ENCODE measurements around the gene ASXL1. TPM values are rescaled to one million over a fixed set of nuclear protein-coding genes. Genes with fewer than 3 reads are reported as not detected.

Gene ASXL1
- total RNA-seq, 2 donors from 2014 or later, result 88.9 to 98.6 TPM

GRCh38 chr20:32421290-32421689 lies 63.2 kb downstream of the ASXL1 start:
- Mint-ChIP-seq H3K4me1 (no peaks in the 10 kb centered on the region), H3K4me3 (no peak overlapping the region), H3K36me3 (ENCODE audit: low read depth) (peaks cover 21% of the 10 kb centered on the region), H3K9me3 (no peaks in the 10 kb centered on the region), H3K27me3 (ENCODE audit: insufficient read depth) (no peaks in the 10 kb centered on the region), H3K27ac (no peak overlapping the region)
- H3K4me1 ChIP-seq (ENCODE audit: control insufficient read depth, insufficient read depth, low read length), result no peaks in the 10 kb centered on the region
- H3K27me3 ChIP-seq (ENCODE audit: control insufficient read depth, insufficient read depth, low read length, poor library complexity, severe bottlenecking), result no peaks in the 10 kb centered on the region
- H3K36me3 ChIP-seq (ENCODE audit: control insufficient read depth, insufficient read depth, low read length), result peaks cover 7% of the 10 kb centered on the region
- 94% methylated on average over 2 of the region's 2 CpGs; no CpG with 5 or more reads in 1 of the 2 experiments for WGBS, 2 experiments (ENCODE audit: insufficient coverage in 1 of 2, insufficient read length in 1 of 2)
- no peak overlapping the region for H3K9ac ChIP-seq (ENCODE audit: extremely low read depth, low read length, poor library complexity, severe bottlenecking)
- no peak overlapping the region for H3K4me3 ChIP-seq (ENCODE audit: low read length)
- H3K27ac ChIP-seq (ENCODE audit: low read depth, low read length), result no peak overlapping the region
- TF ChIP-seq CTCF (conservative IDR thresholded peaks at IDR 0.05), result no peak
- DNase-seq, result no peak
- no peaks in the 10 kb centered on the region for H3K9me3 ChIP-seq (ENCODE audit: control insufficient read depth, low read length)

- Histone ChIP-seq H3K36me3 (ENCODE audit: control insufficient read depth, insufficient read depth, low read length) (peaks cover 59% of the 10 kb centered on the region), H3K9me3 (ENCODE audit: control insufficient read depth, low read length) (no peaks in the 10 kb centered on the region), H3K9ac (ENCODE audit: extremely low read depth, low read length, poor library complexity, severe bottlenecking) (no peak overlapping the region), H3K27me3 (ENCODE audit: control insufficient read depth, insufficient read depth, low read length, poor library complexity, severe bottlenecking) (no peaks in the 10 kb centered on the region), H3K4me1 (ENCODE audit: control insufficient read depth, insufficient read depth, low read length) (no peaks in the 10 kb centered on the region), H3K4me3 (ENCODE audit: low read length) (no peak overlapping the region), H3K27ac (ENCODE audit: low read depth, low read length) (no peak overlapping the region)
- Mint-ChIP-seq H3K27ac (no peak overlapping the region), H3K4me3 (no peak overlapping the region), H3K4me1 (no peaks in the 10 kb centered on the region), H3K9me3 (no peaks in the 10 kb centered on the region), H3K36me3 (ENCODE audit: low read depth) (peaks cover 53% of the 10 kb centered on the region), H3K27me3 (ENCODE audit: insufficient read depth) (no peaks in the 10 kb centered on the region)
- WGBS, 2 experiments (ENCODE audit: insufficient coverage in 1 of 2, insufficient read length in 1 of 2), result 95 to 100% methylated on average over 4 to 6 of the region's 6 CpGs
- no peak for DNase-seq
- no peak for TF ChIP-seq CTCF (conservative IDR thresholded peaks at IDR 0.05)
Observed at GRCh38 chr20:32427996-32428395, 69.9 kb downstream of the ASXL1 start.

- no peak overlapping the region for H3K4me3 Mint-ChIP-seq
- TF ChIP-seq CTCF (conservative IDR thresholded peaks at IDR 0.05), result no peak
Observed at GRCh38 chr20:32429343-32429742, 71.2 kb downstream of the ASXL1 start.

More at GRCh38 chr20:32429343-32429742, 71.2 kb downstream of the ASXL1 start:
- Mint-ChIP-seq H3K27ac (no peak overlapping the region), H3K27me3 (ENCODE audit: insufficient read depth) (no peaks in the 10 kb centered on the region), H3K4me1 (no peaks in the 10 kb centered on the region), H3K36me3 (ENCODE audit: low read depth) (peaks cover 66% of the 10 kb centered on the region), H3K9me3 (no peaks in the 10 kb centered on the region)
- H3K9me3 ChIP-seq (ENCODE audit: control insufficient read depth, low read length), result no peaks in the 10 kb centered on the region
- no peak overlapping the region for H3K27ac ChIP-seq (ENCODE audit: low read depth, low read length)
- no peak overlapping the region for H3K4me3 ChIP-seq (ENCODE audit: low read length)
- WGBS, 2 experiments (ENCODE audit: insufficient coverage in 1 of 2, insufficient read length in 1 of 2), result 94 to 96% methylated on average over 5 to 7 of the region's 7 CpGs
- DNase-seq, result no peak
- no peaks in the 10 kb centered on the region for H3K27me3 ChIP-seq (ENCODE audit: control insufficient read depth, insufficient read depth, low read length, poor library complexity, severe bottlenecking)
- H3K4me1 ChIP-seq (ENCODE audit: control insufficient read depth, insufficient read depth, low read length), result no peaks in the 10 kb centered on the region
- no peak overlapping the region for H3K9ac ChIP-seq (ENCODE audit: extremely low read depth, low read length, poor library complexity, severe bottlenecking)
- peaks cover 72% of the 10 kb centered on the region for H3K36me3 ChIP-seq (ENCODE audit: control insufficient read depth, insufficient read depth, low read length)

All from endodermal cell (in vitro differentiated cells).